Effector memory CD4-positive, alpha-beta T cell (primary cell): Measurements from ENCODE around the gene GGACT.

Source experiments
- DNase-seq, 3 donors: peaks; one replicate each; pipeline ENCODE4 v3.0.0-alpha.2; 2020
- H3K27ac ChIP-seq: 2 replicates; pipeline ENCODE4 v1.7.0; 2013; ENCODE audit warnings: mild to moderate bottlenecking, low read length, moderate library complexity; ENCODE audit not compliant: insufficient read depth, poor library complexity, severe bottlenecking
- H3K27me3 ChIP-seq: replicated peaks from 2 replicates; pipeline ENCODE4 v1.7.0; 2013; ENCODE audit warnings: mild to moderate bottlenecking, low read length; ENCODE audit not compliant: insufficient read depth, control insufficient read depth, poor library complexity, severe bottlenecking
- H3K36me3 ChIP-seq: 2 replicates; pipeline ENCODE4 v1.7.0; 2013; ENCODE audit warnings: mild to moderate bottlenecking, low read length, moderate library complexity; ENCODE audit not compliant: control insufficient read depth, insufficient read depth
- H3K4me1 ChIP-seq: 2 replicates; pipeline ENCODE4 v1.7.0; 2013; ENCODE audit warnings: low read length, mild to moderate bottlenecking; ENCODE audit not compliant: control insufficient read depth, insufficient read depth, poor library complexity, severe bottlenecking
- H3K4me3 ChIP-seq: 2 replicates; pipeline ENCODE4 v1.7.0; 2013; ENCODE audit warnings: low read length, low read depth, mild to moderate bottlenecking; ENCODE audit not compliant: insufficient read depth, poor library complexity, severe bottlenecking
- H3K9me3 ChIP-seq: 2 replicates; pipeline ENCODE4 v1.7.0; 2013; ENCODE audit warnings: mild to moderate bottlenecking, low read length, moderate library complexity; ENCODE audit not compliant: control insufficient read depth

Gene GGACT

GRCh38 chr13:100510208-100510957 is 78.2 kb downstream of the GGACT start:
- no peaks in the 10 kb centered on the region for H3K36me3 ChIP-seq
- no peaks in the 10 kb centered on the region for H3K27me3 ChIP-seq
- no peak for DNase-seq
- no peak overlapping the region for H3K4me3 ChIP-seq
- H3K4me1 ChIP-seq = peaks cover 7% of the 10 kb centered on the region
- no peak overlapping the region for H3K27ac ChIP-seq
- no peaks in the 10 kb centered on the region for H3K9me3 ChIP-seq

- Histone ChIP-seq H3K27ac (no peak overlapping the region), H3K27me3 (no peaks in the 10 kb centered on the region), H3K36me3 (no peaks in the 10 kb centered on the region)
Measured at GRCh38 chr13:100508996-100509395, 79.6 kb downstream of the GGACT start.

GRCh38 chr13:100508455-100508854 is 80.1 kb downstream of the GGACT start:
- H3K36me3 ChIP-seq = no peaks in the 10 kb centered on the region
- no peak overlapping the region for H3K27ac ChIP-seq
- no peak overlapping the region for H3K4me3 ChIP-seq
- peaks cover 7% of the 10 kb centered on the region for H3K4me1 ChIP-seq
- DNase-seq = no peak
- H3K9me3 ChIP-seq = no peaks in the 10 kb centered on the region
- H3K27me3 ChIP-seq = no peaks in the 10 kb centered on the region

More at GRCh38 chr13:100508996-100509395, 79.6 kb downstream of the GGACT start:
- DNase-seq = no peak
- H3K4me1 ChIP-seq = peaks cover 7% of the 10 kb centered on the region
- no peaks in the 10 kb centered on the region for H3K9me3 ChIP-seq
- H3K4me3 ChIP-seq = no peak overlapping the region

- DNase-seq = no peak
- H3K4me1 ChIP-seq = peaks cover 7% of the 10 kb centered on the region
Measured at GRCh38 chr13:100506600-100507422, 81.8 kb downstream of the GGACT start.

GRCh38 chr13:100506154-100506553 is 82.4 kb downstream of the GGACT start:
- H3K27ac ChIP-seq = no peak overlapping the region
- no peaks in the 10 kb centered on the region for H3K9me3 ChIP-seq
- DNase-seq = no peak
- peaks cover 7% of the 10 kb centered on the region for H3K4me1 ChIP-seq
- H3K27me3 ChIP-seq = no peaks in the 10 kb centered on the region
- H3K4me3 ChIP-seq = peak overlapping the region; percentile 27
- no peaks in the 10 kb centered on the region for H3K36me3 ChIP-seq

More at GRCh38 chr13:100506600-100507422, 81.8 kb downstream of the GGACT start:
- Histone ChIP-seq H3K27ac (no peak overlapping the region), H3K9me3 (no peaks in the 10 kb centered on the region), H3K36me3 (no peaks in the 10 kb centered on the region), H3K27me3 (no peaks in the 10 kb centered on the region), H3K4me3 (peak overlapping the region; percentile 23)

GRCh38 chr13:100503622-100504021 is 85.0 kb downstream of the GGACT start:
- Histone ChIP-seq H3K36me3 (no peaks in the 10 kb centered on the region), H3K4me1 (peaks cover 7% of the 10 kb centered on the region), H3K4me3 (no peak overlapping the region), H3K9me3 (no peaks in the 10 kb centered on the region), H3K27ac (no peak overlapping the region), H3K27me3 (no peaks in the 10 kb centered on the region)
- DNase-seq = no peak

GRCh38 chr13:100502446-100502845 is 86.1 kb downstream of the GGACT start:
- DNase-seq = no peak
- Histone ChIP-seq H3K36me3 (no peaks in the 10 kb centered on the region), H3K4me3 (no peak overlapping the region), H3K27me3 (no peaks in the 10 kb centered on the region), H3K4me1 (peaks cover 7% of the 10 kb centered on the region), H3K9me3 (no peaks in the 10 kb centered on the region), H3K27ac (no peak overlapping the region)

GRCh38 chr13:100497389-100497788 is 91.2 kb downstream of the GGACT start:
- H3K4me3 ChIP-seq = no peak overlapping the region
- H3K27me3 ChIP-seq = no peaks in the 10 kb centered on the region
- no peaks in the 10 kb centered on the region for H3K4me1 ChIP-seq
- no peaks in the 10 kb centered on the region for H3K36me3 ChIP-seq
- no peaks in the 10 kb centered on the region for H3K9me3 ChIP-seq
- no peak for DNase-seq
- H3K27ac ChIP-seq = no peak overlapping the region

- no peak for DNase-seq
- H3K4me3 ChIP-seq = no peak overlapping the region
- no peaks in the 10 kb centered on the region for H3K27me3 ChIP-seq
- no peaks in the 10 kb centered on the region for H3K9me3 ChIP-seq
- no peaks in the 10 kb centered on the region for H3K4me1 ChIP-seq
- no peaks in the 10 kb centered on the region for H3K36me3 ChIP-seq
- no peak overlapping the region for H3K27ac ChIP-seq
Measured at GRCh38 chr13:100495455-100495854, 93.1 kb downstream of the GGACT start.

- Histone ChIP-seq H3K27ac (no peak overlapping the region), H3K36me3 (no peaks in the 10 kb centered on the region), H3K4me3 (no peak overlapping the region), H3K9me3 (no peaks in the 10 kb centered on the region), H3K4me1 (no peaks in the 10 kb centered on the region), H3K27me3 (no peaks in the 10 kb centered on the region)
- DNase-seq = no peak
Measured at GRCh38 chr13:100493418-100493817, 95.2 kb downstream of the GGACT start.
